Measurements from ENCODE around the gene RASGRP4. TPM values are rescaled to one million over a fixed set of nuclear protein-coding genes. Genes with fewer than 3 reads are reported as not detected.

RASGRP4 gene
- total RNA-seq, 1 donor from 2014 or later: 13.5 TPM

DNA sequence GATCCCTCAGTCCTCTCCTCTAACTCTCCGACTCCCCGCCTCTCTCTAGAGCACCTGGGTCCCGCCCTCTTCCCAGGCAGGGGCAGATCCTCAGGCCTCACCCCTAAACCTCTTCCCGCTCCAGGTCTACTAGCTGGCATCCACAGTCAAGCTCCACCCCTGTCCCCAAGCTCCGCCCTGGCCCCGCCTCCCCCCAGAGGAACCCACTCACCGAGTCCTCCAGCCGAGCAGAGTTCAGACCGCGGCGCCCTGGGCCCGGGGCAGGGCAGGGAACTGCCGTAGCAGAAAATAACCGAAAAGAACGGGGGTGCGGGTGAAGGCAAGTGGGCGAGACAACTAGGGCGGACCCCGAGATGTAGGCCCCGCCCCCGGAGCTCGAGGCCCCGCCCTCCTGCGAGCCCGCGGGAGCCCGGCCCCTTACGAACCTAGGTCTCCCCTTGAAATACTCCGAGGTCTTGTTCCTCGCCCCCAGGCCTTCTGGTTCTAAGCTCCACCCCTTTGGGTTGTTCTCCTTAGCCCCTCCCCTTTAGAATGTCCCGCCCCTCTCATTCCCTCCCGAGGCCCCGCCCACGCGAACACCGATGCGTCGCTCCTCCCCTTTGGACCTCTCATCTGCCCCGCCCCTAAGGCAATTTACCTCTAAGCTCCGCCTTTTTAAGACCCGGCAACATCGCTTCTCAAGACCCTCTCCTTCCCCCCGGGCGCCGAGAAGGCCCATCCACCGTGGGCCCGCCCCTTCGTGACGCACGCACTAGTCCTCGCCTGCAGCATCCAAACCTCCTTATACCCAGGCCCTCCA lies 38.3 kb downstream of the RASGRP4 start, which contains the start of gene GGN:
Gene GGN, minus strand, starts transcription at position 485 of the 799 bp plus-strand sequence. CDS start 773 bp downstream, outside the sequence.
- DNase-seq (peak; percentile 90), ATAC-seq (peak; percentile 90 to 92)
- H3K9me3 ChIP-seq: no peaks in the 10 kb centered on the region
- H3K4me1 ChIP-seq: peaks cover 32% of the 10 kb centered on the region
- H3K27ac ChIP-seq: peak within 1 kb of the TSS; percentile 39
- peaks cover 14% of the 10 kb centered on the region for H3K36me3 ChIP-seq
- TF ChIP-seq CTCF (IDR thresholded peaks at IDR 0.05): no peak
- peaks cover 12% of the 10 kb centered on the region for H3K27me3 ChIP-seq (ENCODE audit: low read depth)
- intact Hi-C loops (cut with DNase I): no loop called here
- H3K4me3 ChIP-seq: peak within 1 kb of the TSS; percentile 62

- peaks cover 32% of the 10 kb centered on the region for H3K4me1 ChIP-seq
- no peak for TF ChIP-seq CTCF (IDR thresholded peaks at IDR 0.05)
- ATAC-seq: peak; percentile 2 to 4
- H3K27ac ChIP-seq: peak overlapping the region; percentile 39
- H3K9me3 ChIP-seq: no peaks in the 10 kb centered on the region
- peak overlapping the region; percentile 62 for H3K4me3 ChIP-seq
- intact Hi-C loops (cut with DNase I): no loop called here
- H3K27me3 ChIP-seq (ENCODE audit: low read depth): peaks cover 12% of the 10 kb centered on the region
- H3K36me3 ChIP-seq: peaks cover 21% of the 10 kb centered on the region
- peak; percentile 68 for DNase-seq
Observed at GRCh38 chr19:38386971-38387549, 39.0 kb downstream of the RASGRP4 start.

DNA sequence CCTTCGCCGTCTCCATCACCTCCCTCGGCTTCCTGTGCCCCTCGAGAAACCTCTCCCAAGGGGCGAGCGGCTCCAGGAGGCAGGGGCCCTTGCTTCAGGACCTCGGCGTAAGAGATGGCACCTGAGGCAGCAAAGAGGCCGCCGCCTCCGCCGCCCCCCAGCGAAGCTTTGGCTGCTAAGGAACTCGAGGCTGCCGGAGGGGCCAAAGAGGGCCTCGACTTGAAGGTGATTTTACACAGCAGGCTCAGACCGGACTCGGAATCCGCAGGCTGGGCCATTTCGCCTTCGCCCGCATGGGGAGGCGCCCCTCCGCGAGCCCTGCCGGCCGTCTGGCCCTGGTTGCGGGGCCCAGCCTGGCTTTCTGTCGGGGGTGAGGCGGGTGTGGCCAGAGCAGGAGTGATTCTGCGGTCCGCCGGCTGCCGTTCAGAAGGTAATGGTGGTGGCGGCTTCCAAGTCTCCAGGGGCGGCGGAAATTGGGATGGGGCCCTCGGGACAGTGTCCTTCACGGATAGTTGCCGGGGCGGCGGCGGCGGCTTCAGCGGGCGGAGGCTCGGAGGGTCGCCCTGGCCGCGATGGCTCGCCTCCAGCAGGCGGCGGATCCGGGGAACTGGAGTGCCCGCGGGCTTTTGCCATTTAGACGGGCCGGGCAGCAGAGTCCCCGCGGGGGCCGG lies 39.6 kb downstream of the RASGRP4 start:
- no peak for TF ChIP-seq CTCF (IDR thresholded peaks at IDR 0.05)
- peak overlapping the region; percentile 62 for H3K4me3 ChIP-seq

DNA sequence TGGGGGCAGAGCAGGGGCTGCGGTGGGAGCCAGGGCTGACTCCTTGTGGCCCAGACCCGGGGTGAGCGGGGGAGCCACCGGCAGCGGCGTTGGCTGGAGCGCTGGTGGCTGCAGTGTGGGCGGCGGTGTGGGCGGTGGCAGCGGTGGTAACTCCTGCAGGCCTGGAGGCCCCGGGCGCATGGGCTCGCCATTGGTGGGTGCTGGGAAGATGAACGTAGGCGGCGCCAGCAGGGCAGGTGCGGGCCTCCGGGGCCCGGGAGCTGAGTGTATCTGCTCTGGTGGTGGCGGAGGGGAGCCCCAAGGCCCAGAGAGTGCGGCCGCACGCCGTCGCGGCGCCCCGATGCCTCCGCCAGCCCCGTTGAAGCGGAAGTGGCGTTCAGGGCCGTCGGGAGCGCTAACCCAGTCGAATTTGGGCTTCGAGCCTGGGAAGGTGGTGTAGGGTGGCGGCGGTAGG lies 40.2 kb downstream of the RASGRP4 start:
- Histone ChIP-seq H3K9me3 (no peaks in the 10 kb centered on the region), H3K4me1 (peaks cover 32% of the 10 kb centered on the region), H3K27me3 (ENCODE audit: low read depth) (peaks cover 12% of the 10 kb centered on the region), H3K27ac (no peak overlapping the region), H3K4me3 (no peak overlapping the region), H3K36me3 (peaks cover 33% of the 10 kb centered on the region)
- ATAC-seq (no peak), DNase-seq (no peak)
- no peak for TF ChIP-seq CTCF (IDR thresholded peaks at IDR 0.05)
- intact Hi-C loops (cut with DNase I): no loop called here

More for the DNA sequence above, 39.6 kb downstream of the RASGRP4 start:
- intact Hi-C loops (cut with DNase I): no loop called here
- Histone ChIP-seq H3K27me3 (ENCODE audit: low read depth) (peaks cover 12% of the 10 kb centered on the region), H3K36me3 (peaks cover 27% of the 10 kb centered on the region), H3K27ac (no peak overlapping the region), H3K9me3 (no peaks in the 10 kb centered on the region), H3K4me1 (peaks cover 32% of the 10 kb centered on the region)
- ATAC-seq (no peak), DNase-seq (no peak)

DNA sequence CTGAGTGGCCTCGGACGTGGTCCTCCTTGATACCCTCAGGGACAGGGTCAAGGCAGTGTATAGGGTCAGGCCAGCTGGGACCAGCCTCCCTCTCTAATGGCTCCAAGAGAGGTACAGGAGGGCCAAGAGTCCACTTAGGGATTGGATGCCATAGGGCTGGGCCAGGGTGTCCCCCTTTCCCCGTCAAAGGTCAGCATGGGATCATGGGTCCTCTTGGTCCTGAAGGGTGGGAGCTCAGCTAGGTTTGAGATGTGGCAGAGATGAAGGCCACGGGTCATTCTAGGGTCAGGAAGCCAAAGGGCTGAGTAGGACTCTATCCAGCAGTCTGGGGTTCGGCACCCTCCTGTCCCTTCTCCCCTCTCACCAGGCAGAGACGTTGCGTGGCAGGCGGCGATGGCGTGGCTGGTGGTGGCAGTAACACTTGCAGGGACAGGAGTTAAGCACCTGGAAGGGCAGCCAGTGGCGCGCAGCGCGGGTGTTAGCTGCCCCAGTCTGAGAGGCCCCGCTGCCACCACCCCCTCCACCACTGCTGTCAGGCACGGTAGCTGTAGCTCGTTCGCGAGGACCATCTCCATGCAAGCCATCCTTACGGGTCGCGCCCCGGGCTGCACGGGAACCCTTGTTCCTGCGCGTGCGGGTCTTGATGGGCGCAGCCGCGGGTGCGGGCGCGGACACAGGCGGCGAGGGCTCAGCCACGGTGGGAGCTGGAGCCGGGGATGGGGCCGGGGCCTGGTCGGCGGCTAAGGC lies 40.8 kb downstream of the RASGRP4 start:
- no peak for ATAC-seq
- Histone ChIP-seq H3K9me3 (no peaks in the 10 kb centered on the region), H3K4me1 (peaks cover 32% of the 10 kb centered on the region), H3K27ac (no peak overlapping the region), H3K36me3 (peaks cover 38% of the 10 kb centered on the region), H3K4me3 (no peak overlapping the region), H3K27me3 (ENCODE audit: low read depth) (peaks cover 12% of the 10 kb centered on the region)
- no peak for TF ChIP-seq CTCF (IDR thresholded peaks at IDR 0.05)
- intact Hi-C loops (cut with DNase I): no loop called here
- DNase-seq: no peak

Data from lower lobe of right lung (tissue), 2 donors.